Epidermal melanocyte (primary cell): ENCODE results near the gene MACF1.

ENCODE experiments used
- DNase-seq: peaks from one replicate; pipeline ENCODE4 v3.0.0; 2011; ENCODE audit warnings: low spot score; ENCODE audit not compliant: insufficient read length

Gene MACF1

DNA sequence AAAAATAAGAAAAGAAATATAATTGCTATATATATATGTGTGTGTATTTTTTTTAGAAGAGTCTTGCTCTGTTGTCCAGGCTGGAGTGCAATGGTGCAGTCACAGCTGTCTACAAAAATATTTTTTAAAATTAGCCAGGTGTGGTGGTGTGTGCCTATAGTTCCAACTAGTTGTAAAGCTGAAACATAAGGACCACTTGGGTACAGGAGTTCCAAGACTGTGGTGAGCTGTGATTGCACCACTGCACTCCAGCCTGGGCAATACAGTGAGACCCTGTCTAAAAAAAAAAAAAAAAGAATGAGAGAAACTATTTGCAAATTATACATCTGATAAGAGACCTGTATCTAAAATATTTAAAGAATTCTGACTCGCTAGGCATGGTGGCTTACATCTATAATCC is 328.9 kb downstream of the MACF1 start:
- no peak for DNase-seq
